ENCODE data around the gene BEST1.

The BEST1 gene

GRCh38 chr11:61916737-61917333 lies 33.3 kb upstream of the BEST1 start:
- DNase-seq = no peak

- DNase-seq = no peak
Measured at GRCh38 chr11:61917334-61918109, 32.6 kb upstream of the BEST1 start, which contains the start of gene RAB3IL1. Gene RAB3IL1 (minus strand): TSS chr11:61917566. CDS start chr11:61917367, 199 bp downstream.

- DNase-seq = no peak
Measured at GRCh38 chr11:61918251-61918937, 31.8 kb upstream of the BEST1 start.

- no peak for DNase-seq
Measured at GRCh38 chr11:61918938-61919704, 31.0 kb upstream of the BEST1 start.

GRCh38 chr11:61919705-61920631 lies 30.2 kb upstream of the BEST1 start:
- no peak for DNase-seq

- no peak for DNase-seq
Measured at GRCh38 chr11:61921446-61921845, 28.7 kb upstream of the BEST1 start.

GRCh38 chr11:61922539-61922938 lies 27.6 kb upstream of the BEST1 start:
- no peak for DNase-seq

GRCh38 chr11:61923166-61924063 lies 26.7 kb upstream of the BEST1 start:
- no peak for DNase-seq

- no peak for DNase-seq
Measured at GRCh38 chr11:61924064-61924455, 26.1 kb upstream of the BEST1 start.

GRCh38 chr11:61925736-61926135 lies 24.4 kb upstream of the BEST1 start:
- no peak for DNase-seq

- no peak for DNase-seq
Measured at GRCh38 chr11:61926235-61926634, 23.9 kb upstream of the BEST1 start.

GRCh38 chr11:61927501-61927900 lies 22.6 kb upstream of the BEST1 start:
- no peak for DNase-seq

GRCh38 chr11:61928606-61929005 lies 21.5 kb upstream of the BEST1 start:
- DNase-seq = no peak

GRCh38 chr11:61930933-61931332 lies 19.2 kb upstream of the BEST1 start:
- no peak for DNase-seq

GRCh38 chr11:61935861-61936260 lies 14.3 kb upstream of the BEST1 start:
- no peak for DNase-seq

GRCh38 chr11:61940466-61940865 lies 9.7 kb upstream of the BEST1 start:
- DNase-seq = no peak

GRCh38 chr11:61945191-61945590 lies 5.0 kb upstream of the BEST1 start:
- no peak for DNase-seq

- DNase-seq = no peak
Measured at GRCh38 chr11:61946894-61947293, 3.3 kb upstream of the BEST1 start.

GRCh38 chr11:61947486-61948210 lies 2.5 kb upstream of the BEST1 start:
- DNase-seq = peak; percentile 81

- DNase-seq = no peak
Measured at GRCh38 chr11:61948505-61948904, 1.6 kb upstream of the BEST1 start.
